ENCODE measurements around the gene CTBP2. TPM values are rescaled to one million over a fixed set of nuclear protein-coding genes. Genes with fewer than 3 reads are reported as not detected.
"Not testable (repeated sequence)": the region's sequence is repeated elsewhere in the genome, so short reads cannot be mapped to it uniquely, and the experiment has no call there.

The CTBP2 gene
- total RNA-seq, 1 donor from 2014 or later = 90.6 TPM

DNA sequence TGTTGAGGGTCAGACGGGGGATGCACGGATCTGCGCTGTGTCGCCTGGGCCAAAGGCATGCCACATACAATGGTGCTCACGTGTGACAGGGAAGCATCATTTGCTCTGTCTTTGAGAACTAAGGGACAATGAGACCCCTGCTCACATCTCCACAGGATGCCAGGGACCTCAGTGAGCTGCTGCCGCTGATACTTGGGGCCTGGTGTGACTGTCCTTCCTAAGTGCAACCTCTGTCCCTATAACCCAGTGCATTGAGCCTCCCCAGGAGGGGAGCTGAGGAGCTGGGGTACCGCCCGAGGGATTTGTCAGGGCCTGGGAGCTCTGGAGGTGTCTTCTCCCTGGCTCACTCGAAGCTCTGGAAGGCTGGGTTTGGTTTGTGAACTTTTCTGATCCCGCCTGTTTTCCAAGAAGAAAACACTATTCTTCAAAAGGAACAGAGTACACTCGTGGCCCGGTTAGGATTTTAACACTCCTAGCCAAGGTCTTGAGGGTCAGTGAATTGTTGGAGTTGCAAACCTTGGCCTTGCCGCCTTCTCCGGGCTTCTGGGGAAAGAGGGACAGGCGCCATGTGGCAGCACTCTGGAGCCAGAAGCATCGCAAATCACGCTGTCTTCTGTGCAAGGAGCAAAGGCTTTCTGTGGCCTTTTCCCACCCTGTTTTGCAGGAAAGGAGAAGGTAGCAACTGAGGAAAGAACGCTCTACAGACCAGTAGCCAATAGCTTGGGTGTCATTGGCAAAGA, 26.2 kb upstream of the CTBP2 start:
- H3K4me1 Mint-ChIP-seq (ENCODE audit: low read depth) = no peaks in the 10 kb centered on the region
- no peaks in the 10 kb centered on the region for H3K36me3 Mint-ChIP-seq (ENCODE audit: low read depth)
- no peak overlapping the region for H3K27ac Mint-ChIP-seq (ENCODE audit: unreplicated experiment)
- no peak for DNase-seq (ENCODE audit: low spot score)
- no peak overlapping the region for H3K4me3 Mint-ChIP-seq (ENCODE audit: unreplicated experiment)
- H3K27me3 Mint-ChIP-seq (ENCODE audit: low read depth) = peaks cover 31% of the 10 kb centered on the region
- TF ChIP-seq, protein P1, sequence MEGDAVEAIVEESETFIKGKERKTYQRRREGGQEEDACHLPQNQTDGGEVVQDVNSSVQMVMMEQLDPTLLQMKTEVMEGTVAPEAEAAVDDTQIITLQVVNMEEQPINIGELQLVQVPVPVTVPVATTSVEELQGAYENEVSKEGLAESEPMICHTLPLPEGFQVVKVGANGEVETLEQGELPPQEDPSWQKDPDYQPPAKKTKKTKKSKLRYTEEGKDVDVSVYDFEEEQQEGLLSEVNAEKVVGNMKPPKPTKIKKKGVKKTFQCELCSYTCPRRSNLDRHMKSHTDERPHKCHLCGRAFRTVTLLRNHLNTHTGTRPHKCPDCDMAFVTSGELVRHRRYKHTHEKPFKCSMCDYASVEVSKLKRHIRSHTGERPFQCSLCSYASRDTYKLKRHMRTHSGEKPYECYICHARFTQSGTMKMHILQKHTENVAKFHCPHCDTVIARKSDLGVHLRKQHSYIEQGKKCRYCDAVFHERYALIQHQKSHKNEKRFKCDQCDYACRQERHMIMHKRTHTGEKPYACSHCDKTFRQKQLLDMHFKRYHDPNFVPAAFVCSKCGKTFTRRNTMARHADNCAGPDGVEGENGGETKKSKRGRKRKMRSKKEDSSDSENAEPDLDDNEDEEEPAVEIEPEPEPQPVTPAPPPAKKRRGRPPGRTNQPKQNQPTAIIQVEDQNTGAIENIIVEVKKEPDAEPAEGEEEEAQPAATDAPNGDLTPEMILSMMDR (IDR thresholded peaks at IDR 0.05) = no peak
- peaks cover 3% of the 10 kb centered on the region for H3K9me3 Mint-ChIP-seq (ENCODE audit: low read depth)

DNA sequence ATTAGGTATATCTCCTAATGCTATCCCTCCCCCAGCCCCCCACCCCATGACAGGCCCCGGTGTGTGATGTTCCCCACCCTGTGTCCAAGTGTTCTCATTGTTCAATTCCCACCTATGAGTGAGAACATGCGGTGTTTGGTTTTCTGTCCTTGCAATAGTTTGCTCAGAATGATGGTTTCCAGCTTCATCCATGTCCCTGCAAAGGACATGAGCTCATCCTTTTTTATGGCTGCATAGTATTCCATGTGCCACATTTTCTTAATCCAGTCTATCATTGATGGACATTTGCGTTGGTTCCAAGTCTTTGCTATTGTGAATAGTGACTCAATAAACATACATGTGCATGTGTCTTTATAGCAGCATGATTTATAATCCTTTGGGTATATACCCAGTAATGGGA, 18.7 kb upstream of the CTBP2 start:
- not testable (repeated sequence) for H3K27ac Mint-ChIP-seq (ENCODE audit: unreplicated experiment); DNase-seq (ENCODE audit: low spot score); H3K36me3 Mint-ChIP-seq (ENCODE audit: low read depth); H3K4me1 Mint-ChIP-seq (ENCODE audit: low read depth); H3K9me3 Mint-ChIP-seq (ENCODE audit: low read depth); H3K4me3 Mint-ChIP-seq (ENCODE audit: unreplicated experiment)
- H3K27me3 Mint-ChIP-seq (ENCODE audit: low read depth) = peaks cover 18% of the 10 kb centered on the region

DNA sequence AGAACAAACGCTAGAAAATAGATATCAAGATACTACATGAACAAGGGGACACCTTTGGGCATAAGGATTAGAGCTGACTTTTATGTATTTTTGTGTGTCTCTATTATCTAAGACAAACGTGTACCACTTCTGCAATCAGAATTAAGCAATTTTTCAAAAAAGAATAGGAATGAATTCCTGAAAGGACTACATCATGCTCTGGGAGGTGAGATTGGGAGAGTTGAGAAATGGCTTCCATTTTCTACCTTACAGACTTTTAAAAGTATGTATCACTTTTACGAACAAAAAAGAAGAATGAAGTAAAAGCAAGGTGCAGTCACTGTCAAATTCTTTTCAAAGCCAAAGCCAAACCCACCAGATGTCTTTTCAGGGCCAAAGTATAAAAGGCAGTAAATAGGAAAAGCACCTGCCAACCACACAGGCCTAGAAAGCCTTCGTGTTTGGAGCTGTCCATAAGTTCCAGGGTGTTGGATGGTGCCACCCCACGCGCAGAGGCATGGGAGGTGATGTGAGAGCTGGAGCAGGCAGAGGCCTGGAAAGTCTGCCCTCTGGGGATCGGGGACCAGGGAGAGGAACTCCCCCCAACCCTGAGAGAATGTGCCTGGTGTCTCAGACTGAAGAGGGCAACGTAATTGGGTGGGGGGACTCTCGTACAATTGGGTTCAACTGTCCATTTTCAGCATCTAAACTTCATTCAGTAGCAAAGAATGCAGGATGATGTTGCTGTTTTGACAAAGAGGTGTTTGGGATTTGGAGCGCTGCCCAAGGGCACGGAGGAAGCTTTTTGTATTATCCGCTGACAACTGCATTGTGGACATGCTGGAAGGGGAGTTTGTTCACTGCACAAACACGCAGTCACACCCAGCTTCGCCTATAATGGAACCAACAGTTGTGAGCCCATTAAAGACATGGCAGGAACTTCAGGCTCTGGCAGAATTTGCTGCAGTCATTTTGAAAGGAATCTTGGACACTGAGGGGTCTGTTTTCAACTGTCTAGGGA, 17.6 kb upstream of the CTBP2 start:
- H3K36me3 Mint-ChIP-seq (ENCODE audit: low read depth) = no peaks in the 10 kb centered on the region
- no peak for DNase-seq (ENCODE audit: low spot score)
- no peak overlapping the region for H3K27ac Mint-ChIP-seq (ENCODE audit: unreplicated experiment)
- H3K4me3 Mint-ChIP-seq (ENCODE audit: unreplicated experiment) = no peak overlapping the region
- peaks cover 3% of the 10 kb centered on the region for H3K4me1 Mint-ChIP-seq (ENCODE audit: low read depth)
- peaks cover 3% of the 10 kb centered on the region for H3K9me3 Mint-ChIP-seq (ENCODE audit: low read depth)
- TF ChIP-seq, protein P1 (IDR thresholded peaks at IDR 0.05) = no peak
- peaks cover 16% of the 10 kb centered on the region for H3K27me3 Mint-ChIP-seq (ENCODE audit: low read depth)

DNA sequence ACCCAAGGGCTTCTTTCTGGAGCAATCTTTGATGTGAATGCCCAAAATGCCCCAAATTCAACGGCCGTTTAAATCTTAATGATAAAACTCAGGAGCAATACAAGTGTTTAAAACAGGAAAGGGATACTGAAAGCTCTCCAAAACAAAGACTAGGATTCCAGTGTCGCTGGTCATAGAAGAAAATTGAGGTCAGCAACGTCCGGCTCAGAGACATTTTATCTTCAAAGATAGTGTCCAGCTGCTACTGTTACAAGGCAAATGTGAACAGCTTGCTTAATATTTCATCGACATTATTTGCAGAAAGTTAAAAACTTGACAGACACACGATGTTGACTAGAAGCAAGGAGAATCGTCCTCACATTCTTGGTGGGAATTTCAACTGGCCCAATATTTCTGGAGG, 15.4 kb upstream of the CTBP2 start:
- peaks cover 11% of the 10 kb centered on the region for H3K27me3 Mint-ChIP-seq (ENCODE audit: low read depth)
- TF ChIP-seq, protein P1 (IDR thresholded peaks at IDR 0.05) = no peak
- no peak overlapping the region for H3K4me3 Mint-ChIP-seq (ENCODE audit: unreplicated experiment)
- DNase-seq (ENCODE audit: low spot score) = no peak
- no peaks in the 10 kb centered on the region for H3K9me3 Mint-ChIP-seq (ENCODE audit: low read depth)
- no peak overlapping the region for H3K27ac Mint-ChIP-seq (ENCODE audit: unreplicated experiment)
- H3K4me1 Mint-ChIP-seq (ENCODE audit: low read depth) = peaks cover 3% of the 10 kb centered on the region
- no peaks in the 10 kb centered on the region for H3K36me3 Mint-ChIP-seq (ENCODE audit: low read depth)

DNA sequence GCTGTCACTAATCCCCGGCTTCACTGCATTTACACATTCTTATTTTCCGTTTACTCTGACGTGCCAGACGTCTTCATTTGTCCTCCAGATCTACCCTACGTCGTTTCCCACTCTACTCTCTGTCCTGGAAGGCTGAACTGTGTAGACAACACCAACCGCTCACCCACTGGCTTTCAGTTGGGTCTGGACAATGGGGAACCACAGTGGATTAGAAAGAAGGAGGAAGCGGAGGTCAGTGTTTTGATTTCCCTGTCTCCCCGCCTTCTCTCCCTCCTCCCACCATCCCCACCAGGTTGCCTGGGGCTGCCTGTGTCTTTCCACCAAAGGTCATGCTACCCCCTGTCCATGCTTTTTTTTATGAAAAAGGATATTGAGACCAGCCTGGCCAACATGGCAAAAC, 14.0 kb upstream of the CTBP2 start:
- H3K36me3 Mint-ChIP-seq (ENCODE audit: low read depth) = no peaks in the 10 kb centered on the region
- H3K9me3 Mint-ChIP-seq (ENCODE audit: low read depth) = no peaks in the 10 kb centered on the region
- no peak overlapping the region for H3K27ac Mint-ChIP-seq (ENCODE audit: unreplicated experiment)
- no peak for DNase-seq (ENCODE audit: low spot score)
- H3K4me1 Mint-ChIP-seq (ENCODE audit: low read depth) = peaks cover 3% of the 10 kb centered on the region
- TF ChIP-seq, protein P1 (IDR thresholded peaks at IDR 0.05) = no peak
- H3K27me3 Mint-ChIP-seq (ENCODE audit: low read depth) = peaks cover 10% of the 10 kb centered on the region
- no peak overlapping the region for H3K4me3 Mint-ChIP-seq (ENCODE audit: unreplicated experiment)
